Measurements from ENCODE around the gene ASZ1.

The ASZ1 gene

DNA sequence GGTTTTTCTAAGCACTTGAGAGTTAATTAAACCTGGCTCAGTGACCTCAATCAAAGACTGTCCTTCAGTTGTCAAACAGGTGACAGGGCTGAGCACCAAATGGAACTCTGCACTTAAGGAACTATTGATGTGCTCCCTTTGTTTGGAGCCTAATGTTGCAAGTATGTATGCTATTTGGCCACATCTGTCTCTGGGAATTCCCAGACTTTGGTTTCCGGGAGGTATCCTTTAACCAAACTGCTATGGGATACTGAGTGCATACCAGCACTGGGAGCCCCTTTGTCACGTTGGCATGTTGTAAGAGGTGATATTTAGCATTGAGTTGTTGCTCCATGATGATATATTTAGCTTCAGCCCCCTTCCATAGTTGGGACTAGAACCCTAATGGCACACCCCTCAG is 25.2 kb downstream of the ASZ1 start:
- no peak for DNase-seq (ENCODE audit: low spot score)

DNA sequence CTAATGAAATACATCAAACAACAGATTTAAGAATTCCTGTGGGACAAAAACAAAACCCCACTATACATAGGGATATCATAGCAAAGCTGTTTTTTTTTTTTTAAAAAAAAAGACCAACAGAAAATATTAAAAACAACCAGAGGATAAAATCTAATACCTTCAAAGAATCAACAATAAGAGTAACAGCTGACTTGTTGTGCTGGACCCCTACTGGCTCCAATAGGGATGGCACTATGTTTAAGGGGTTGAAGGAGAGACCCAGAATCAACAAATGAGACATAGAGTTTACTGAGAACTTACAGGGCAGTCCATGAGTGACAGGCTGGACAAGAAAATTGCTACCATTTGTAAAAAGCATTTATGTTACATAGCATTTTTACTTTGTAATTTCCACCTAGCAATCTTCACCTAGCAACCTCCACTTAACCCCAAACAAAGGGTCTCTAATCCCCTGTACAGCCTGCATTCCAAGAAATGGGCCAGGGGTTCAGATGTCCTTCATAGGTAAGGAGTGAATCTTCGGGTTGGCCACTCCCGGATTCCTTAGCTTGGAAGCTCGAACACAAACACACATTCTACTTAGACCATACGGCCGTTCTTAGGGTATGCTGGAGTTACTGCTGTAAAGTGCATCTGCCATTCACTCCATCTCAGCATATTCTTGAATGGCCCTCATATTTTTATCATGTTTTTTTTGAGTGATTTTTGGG is 25.8 kb downstream of the ASZ1 start:
- no peak for DNase-seq (ENCODE audit: low spot score)

DNA sequence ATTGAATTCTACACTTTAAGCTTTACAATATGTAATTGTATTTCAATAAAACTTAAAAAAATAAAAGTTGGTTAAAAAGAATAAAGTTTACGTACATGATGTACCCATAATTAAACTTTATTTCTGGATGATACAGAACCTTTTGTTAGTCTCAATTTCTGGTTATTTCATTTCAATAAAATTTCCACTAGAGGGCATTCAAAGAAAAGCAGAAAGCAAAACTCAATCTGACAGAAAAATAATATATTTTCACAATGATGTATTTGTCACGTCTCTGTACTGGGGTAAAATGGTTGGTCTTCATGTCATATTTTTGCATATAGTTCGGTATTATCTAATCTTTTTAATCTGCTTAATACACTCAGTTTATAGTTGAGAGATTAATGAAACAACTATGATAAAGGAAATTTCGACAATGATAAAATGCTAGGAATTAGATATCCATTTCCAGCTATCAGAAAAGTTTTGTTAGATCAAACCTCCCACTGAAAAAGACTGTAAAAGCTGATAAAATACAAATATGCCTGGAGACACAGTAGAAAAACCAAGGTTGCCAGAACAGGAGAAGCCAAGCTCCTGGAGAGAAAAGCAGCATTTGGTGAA is 27.4 kb downstream of the ASZ1 start:
- no peak for DNase-seq (ENCODE audit: low spot score)

DNA sequence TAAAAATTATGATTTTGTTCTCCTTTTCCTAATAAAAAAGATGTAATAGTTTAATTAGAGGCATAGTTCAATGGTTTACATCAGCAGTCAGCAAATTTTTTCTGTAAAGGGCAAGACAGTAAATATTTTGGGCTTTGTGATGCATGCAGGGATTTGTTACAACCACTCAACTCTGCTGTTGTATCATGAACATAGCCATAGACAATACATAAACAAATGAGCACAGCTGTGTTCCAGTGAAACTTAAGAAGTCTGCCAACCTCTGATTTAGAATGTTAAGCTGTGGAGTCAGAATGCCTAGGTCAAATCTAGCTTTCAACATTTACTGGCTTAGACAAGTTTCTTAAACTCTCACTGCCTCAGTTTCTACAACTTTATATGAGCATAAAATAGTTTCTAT is 31.6 kb downstream of the ASZ1 start:
- DNase-seq (ENCODE audit: low spot score): no peak

DNA sequence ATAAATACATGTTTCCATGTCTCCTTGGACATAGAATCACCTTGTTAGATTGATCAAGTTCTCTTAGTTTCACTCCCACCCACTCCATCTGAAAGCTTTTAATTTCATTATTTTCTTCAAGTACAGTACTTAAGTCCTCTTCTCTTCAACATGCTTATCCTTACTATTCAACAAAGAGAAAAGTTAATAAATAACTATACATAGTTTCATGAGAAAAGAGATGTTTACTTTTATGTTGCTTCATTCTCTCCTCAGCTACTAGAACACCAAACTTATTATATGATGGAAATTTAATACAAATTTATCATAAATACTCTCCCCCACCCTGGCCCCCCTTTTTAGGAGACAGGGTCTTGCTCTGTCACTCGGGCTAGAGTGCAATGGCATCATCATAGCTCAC is 33.5 kb downstream of the ASZ1 start:
- DNase-seq (ENCODE audit: low spot score): no peak

DNA sequence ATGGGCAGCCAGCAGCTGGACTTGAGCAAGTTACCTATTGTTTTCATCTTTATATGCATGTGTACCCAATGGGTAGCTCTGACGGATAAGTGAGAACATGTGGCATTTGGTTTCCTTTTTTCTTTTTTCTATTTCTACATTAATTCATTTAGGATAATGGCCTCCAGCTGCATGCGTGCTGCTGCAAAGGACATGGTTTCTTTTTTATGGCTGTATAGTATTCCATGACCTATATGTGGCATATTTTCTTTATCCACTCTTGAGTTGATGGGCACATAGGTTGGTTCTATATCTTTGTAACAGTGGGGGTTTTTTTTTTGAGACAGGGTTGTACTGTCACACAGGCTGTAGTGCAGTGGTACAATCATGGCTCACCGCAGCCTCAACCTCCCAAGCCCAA is 37.4 kb downstream of the ASZ1 start:
- no peak for DNase-seq (ENCODE audit: low spot score)

DNA sequence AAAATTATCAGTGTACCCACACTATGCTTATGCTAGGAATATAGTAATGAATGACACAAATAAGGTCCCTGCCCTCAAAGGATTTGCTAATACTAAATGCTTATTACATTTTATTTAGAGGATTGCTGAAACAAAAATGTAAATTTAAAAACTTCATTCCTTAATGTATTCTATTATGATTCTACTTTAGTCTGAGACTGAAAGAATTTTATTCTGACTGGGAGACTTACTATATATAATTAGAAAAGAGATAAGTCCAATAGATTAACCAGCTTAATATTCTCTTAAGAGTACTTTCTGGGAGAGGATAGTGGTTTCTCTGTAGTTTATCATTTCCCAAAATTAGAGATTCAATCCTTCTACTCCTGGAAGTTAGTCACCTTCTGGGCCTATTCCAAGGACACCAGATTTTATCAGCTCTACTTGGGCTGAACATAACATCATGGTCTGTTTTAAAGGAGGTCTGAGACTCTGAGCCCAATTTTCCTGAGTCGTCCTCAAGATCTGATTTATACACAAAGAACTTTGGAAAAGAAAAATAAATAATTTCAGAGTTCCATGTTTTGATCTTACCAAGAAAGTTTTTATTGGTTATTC is 41.1 kb downstream of the ASZ1 start:
- DNase-seq (ENCODE audit: low spot score): no peak

DNA sequence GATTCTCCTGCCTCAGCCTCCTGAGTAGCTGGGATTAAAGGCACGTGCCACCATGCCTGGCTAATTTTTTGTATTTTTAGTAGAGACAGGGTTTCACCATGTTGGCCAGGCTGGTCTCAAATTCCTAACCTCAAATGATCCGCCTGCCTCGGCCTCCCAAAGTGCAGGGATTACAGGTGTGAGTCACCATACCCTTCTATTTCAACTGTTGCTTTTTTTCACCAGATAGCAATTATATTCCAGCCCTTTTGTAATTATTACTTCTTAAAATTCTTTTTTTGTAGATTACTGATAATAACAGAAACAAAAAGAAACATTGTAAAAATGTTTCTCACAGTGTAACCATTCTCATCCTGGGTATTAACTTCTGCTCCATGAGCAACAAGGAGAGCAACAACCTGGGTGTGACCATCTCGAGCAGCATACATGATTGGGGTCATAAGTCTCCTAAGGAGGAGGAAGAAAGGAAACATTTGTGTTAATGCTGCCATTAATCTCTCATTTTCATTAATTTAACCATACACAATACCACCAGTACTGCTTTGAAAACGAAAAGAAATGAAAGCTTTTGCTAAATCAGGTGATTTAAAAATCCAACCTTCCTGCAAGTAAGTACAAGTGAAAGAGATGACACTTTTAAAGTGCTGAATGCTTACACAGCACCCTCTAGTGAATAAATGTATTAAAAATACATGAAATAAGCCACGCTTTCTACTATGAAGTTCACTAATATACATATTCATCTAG is 41.8 kb downstream of the ASZ1 start:
- no peak for DNase-seq (ENCODE audit: low spot score)

DNA sequence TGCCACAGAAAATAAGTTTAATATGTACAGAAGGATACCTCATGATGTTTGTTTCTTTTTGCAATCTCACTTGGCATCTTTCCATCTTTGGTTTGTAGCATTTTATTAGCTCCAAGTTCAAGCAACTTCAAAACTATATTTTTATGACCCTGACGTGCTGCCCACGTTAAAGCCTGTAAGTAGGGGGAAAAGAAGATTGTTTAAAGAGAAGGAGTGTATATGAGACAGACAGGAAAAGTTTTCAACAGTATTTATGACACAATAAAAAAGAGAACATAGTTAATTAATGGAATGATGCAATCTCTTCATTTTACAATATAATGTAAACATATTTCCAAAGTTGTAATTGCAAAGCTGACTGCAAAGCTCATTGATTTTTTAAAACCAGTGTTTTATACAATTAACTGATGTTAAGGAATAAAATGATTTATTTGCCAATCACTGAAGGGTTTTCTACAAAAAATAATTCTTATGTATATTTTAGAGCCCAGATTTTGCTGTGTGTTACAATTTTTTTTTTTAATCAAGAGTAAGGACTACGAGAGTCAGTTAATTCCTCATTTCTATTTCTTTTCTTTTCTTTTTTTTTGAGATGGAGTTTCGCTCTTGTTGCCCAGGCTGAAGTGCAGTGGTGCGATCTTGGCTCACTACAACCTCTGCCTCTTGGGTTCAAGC is 42.5 kb downstream of the ASZ1 start:
- DNase-seq (ENCODE audit: low spot score): no peak

DNA sequence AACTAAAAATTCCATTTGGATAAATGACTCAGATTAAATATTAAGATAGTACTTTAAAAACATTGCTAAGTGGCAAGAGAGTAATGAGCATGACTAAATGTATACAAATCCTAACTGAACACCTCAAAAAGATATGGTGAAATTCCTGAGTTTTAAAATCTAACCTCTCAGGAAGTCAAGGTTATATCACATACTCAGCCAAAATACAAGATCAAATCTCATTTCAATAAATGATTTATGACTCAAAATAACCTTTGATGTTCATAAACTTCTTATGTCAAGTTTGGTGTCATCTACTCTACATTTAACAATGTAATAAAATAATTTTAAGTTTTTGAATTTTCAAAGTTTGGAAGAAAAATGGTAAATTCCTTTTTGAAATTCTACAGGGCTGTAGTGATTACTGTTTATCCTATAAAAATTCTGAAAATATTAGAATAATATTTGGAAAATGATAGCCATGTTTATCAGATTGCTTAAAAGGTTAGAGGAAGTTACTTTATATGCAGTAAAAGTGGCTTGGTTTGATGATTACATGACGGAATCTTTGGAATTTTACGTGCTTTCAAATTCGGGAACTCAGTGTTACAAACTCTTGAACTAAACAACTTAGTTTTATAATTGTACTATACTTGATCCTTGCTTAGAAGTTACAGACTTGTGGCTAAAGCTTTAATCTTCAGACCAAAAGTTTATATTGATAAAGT is 43.7 kb downstream of the ASZ1 start:
- DNase-seq (ENCODE audit: low spot score): no peak

DNA sequence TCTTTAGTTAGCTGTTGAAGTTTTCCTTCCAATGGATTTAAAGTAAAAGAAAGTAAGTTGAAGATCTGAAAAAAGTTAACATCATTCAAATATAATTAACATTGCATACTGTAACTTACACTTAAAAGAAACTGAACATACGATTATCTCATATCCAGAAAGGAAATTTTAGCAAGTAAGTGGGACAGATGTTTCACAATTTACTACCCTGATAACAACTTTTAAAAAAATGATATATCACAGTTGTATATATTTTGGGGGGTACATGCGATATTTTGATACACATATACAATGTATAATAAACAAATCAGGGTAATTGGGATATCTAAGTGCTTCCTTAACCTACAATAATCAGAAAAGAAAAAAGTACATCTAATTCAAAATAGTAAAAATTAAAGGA is 44.2 kb downstream of the ASZ1 start:
- no peak for DNase-seq (ENCODE audit: low spot score)

DNA sequence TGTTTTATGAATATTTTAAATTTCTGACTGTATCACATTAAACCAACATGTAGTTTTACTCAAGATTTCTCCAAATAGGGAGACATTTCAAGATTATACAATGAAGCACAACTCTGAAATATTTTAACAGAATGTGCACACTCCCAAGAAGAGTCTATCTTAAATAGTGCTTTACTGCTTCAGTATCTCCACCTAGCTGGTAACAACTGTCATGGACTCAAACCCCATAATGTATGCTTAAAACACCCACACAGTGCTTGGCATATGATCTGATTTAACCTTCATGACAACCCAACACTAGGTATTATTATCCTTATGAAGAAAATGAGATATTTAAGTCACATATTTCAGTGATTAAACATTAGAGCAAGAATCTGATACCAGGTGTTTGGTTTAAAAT is 45.9 kb downstream of the ASZ1 start:
- no peak for DNase-seq (ENCODE audit: low spot score)

DNA sequence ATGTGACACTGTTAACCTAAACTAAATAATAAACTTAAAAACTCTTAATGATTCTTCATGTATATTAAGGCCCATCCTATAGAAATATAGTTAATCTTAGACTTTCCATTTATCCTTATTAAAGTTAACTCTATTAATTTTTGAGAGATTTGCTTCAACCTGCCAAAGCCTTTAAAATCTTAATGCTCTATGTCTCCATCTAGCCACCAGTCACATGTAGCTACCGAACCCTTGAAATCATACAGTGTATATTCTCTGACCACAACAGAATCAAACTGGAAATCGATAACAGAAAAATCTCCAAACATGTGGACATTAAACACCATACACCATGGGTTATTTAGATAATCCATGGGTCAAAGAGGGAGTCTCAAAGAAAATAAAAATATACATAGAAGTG is 51.9 kb downstream of the ASZ1 start:
- DNase-seq (ENCODE audit: low spot score): no peak

DNA sequence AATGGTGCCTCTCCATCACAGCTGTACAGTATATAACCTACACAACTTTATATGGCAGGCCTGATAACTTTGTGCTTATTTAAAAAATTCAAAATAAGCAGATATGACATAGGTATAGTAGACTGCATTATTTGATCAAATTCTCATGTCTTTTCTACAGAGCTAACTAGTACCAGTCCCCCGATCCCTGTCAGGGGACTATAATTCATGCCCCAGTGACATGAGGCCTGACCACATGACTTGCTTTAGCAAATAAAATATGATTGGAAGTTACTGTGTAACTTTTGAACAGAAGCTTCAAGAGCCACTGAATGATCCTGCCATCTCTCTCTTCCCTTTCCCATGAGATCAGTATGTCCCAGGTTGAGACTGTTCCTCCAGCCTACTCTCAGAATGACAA is 55.2 kb downstream of the ASZ1 start:
- no peak for DNase-seq (ENCODE audit: low spot score)

DNA sequence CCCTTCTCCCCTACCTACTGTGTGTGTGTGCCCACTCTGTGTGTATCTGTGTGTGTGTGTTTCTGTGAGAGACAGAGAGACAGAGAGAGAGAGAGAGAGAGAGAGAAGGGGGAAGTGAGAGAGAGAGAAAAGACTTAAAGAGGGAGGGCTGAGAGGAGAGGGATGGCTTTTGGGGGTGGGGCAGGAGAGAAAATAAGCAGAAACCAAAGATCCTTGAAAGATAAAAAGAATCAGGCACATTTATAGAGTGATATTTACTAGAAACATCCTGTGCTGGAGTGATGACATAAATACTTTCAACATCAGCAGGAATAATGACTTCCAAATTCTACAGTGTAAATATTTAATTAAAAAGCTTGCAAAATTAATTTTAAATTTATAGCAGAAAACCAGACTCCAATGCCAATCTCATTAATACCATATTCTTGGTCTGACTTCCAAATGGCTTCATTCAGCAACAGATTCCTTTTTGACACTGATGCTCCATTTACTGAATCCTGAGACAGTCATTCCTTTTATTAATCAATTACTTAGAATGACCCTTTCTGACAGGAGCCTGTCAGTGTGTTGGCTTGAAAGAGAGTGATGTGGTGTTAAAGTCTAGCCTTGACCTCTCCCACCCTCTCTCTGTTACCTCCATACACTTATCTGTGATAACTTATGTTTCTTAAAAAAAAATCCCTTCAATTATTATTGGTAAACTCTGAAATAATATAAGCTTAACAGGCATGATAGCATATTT is 62.8 kb downstream of the ASZ1 start:
- DNase-seq (ENCODE audit: low spot score): no peak

DNA sequence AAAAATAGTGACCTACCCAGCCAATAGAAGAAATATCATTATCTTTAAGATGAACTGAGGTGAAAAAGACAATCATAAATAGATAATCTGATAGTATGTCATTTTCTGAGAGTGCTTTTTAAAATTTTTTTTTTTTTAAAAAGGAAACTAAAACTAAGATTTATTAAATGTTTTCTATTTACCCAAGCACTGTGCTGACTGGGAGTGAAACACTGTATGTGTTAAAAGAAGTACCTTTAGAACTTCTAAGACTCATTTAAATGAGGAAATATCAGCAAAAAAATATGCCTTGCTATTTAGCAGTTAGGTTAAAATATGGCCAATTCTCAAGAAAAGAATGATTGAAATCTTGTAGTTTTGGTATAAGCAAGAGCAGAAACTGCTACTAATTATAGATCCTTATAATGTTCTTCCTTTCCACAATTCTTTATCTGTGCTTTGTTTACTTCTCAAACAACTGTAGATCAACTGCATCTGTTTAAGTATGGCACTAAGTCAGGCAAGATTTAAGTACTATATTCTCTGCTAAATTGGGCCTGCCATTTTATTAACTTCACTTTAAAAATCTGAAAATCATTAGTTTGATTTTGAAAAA is 64.9 kb downstream of the ASZ1 start:
- DNase-seq (ENCODE audit: low spot score): no peak

DNA sequence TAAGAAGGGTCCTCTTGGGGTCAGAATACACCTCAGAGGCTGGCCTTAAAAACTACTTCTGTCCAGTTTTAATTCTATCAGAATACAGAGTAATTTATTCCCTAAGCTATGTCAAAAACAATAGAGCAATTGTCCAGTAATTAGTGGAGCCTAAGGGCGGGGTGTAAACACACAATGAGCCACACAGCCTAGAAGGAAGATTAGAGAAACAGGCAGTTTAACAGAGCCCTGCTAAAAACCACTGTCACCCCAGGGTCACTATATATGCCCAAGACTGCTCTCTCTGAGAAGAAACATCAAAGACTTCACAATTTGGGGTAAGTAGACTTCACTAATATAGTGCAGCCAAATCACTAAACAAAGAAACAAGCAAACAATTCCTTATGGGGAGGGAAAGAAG is 77.3 kb downstream of the ASZ1 start:
- no peak for DNase-seq (ENCODE audit: low spot score)

DNA sequence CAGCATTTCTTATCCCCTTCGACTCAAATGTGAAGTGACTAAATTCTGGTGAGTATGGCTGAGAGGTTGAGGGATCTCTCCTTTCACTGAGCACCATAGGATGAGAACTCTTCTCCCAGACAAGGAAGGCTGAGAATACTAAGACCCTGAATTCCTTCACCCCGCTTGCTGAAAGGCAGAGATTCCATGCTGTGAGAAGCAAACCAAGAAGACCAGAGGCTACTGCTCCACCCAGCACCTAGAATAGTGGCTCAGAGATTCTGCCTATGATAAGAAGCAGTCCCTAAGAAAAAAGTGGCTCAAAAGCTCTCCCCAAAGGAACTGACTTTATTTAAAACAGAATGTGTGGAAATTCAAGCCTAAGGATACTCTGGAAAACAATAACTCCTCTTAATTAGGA is 77.7 kb downstream of the ASZ1 start:
- DNase-seq (ENCODE audit: low spot score): no peak

DNA sequence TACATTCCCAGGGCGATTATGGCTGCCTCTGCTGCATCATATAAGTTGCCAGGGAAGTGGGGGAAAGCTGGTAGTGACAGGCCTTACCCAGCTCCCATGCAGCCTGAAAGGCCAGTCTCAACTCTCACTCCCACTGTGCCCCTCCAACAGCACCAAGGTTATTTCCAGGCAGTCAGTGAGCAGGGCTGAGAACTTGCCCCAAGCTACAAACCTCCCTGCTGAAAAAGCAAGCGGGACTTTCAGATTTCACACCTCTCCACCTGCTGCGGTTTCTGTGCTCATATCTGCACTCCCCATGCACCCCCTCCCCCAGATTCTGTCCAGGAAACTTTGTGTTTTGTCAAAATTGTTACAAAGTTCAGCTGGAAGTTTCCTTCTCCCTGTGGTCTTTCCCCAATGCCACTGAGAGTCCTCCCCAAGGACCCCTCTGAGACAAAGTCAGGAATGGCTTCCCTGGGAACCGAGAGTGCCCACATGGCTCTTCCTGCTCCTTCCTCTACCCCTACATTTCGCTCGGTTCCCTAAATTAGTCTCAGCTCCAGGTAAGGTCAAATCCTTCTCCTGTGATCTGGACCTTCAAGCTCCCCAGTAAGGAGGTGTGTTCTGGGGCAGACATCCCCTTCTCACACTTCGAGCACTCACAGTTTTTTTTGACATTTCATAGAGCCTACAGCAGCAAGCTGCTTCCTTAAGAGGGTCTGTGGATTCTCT is 79.2 kb downstream of the ASZ1 start:
- no peak for DNase-seq (ENCODE audit: low spot score)

DNA sequence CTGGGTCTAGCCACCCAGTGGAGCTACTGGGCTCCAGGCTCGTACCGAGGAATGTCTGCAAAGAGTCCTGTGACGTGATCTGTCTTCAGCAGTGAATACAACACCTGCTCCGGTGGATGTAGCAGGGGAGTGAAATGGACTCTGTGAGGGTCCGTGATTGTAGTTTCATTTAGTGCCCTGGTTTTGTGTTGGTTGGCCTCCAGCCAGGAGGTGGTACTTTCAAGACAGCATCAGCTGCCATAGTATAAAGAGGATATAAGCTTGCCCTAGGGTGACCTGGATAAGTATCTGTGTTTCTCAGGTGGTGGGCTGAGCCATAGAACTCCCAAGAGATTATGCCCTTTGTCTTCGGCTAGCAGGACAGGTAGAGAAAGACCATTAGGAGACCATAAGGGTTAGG is 79.8 kb downstream of the ASZ1 start:
- no peak for DNase-seq (ENCODE audit: low spot score)
